ENCODE measurements around the gene ATP4B.

The ATP4B gene

DNA sequence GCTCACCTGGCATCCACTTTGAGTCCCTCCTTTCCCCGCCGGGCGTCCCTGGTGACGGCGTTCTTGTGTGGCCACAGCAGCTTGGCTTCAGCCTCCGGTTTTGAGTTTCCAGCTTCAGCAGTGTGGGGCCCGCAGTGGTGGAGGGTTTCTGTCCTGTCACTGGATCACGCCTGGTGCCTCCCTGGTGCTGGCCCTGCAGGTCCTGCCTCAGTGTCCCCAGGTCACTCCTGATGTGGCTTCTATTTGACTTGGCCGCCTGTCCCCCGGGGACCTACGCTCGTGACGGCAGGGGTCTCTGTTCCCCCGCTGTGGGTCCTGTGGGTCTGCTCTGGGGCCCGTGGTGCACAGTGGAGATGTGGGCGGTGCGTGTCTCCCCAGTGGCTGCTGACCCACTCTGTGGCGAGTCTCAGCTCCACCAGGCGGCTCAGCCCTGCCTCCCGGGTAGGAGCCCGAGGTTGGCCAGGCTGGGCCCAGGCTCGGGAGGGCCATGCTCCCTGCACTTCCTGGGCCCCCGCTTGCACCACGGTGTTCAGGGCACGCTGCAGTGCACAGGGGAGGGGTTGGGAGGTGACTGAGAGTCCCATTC, 1.9 kb downstream of the ATP4B start:
- DNase-seq, result no peak

DNA sequence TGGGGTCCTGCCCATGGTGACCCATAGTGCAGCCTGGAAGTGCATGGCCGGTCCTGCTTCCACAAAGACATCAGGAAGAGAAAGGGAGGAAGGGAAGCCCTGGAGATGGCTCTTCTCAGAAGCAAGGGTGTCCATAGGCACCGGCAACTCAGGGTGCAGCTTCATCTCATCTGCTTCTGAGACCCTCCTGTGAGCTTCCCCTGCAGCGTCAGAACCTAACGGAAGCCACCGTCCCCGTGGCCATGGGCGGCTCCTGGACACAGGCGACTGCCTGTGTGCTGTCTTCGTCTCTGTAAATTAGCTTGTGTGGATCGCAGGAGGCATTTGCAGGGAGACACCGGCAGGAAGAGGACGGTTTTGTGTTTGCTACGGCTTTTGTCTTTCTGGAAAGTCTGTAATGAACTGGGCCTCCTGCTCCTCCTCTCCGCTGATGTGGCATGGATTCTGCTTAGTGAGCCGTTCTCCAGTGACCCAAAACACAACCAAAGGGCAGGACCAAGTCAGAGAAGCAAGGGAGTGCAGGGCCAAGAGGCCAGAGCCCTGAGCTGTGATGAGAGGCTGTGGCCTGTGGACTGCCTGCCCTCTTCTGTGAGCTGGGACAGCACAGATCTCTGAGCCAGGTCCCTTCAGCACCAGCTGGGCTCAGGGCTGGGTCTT, 2.5 kb downstream of the ATP4B start:
- DNase-seq, result no peak

DNA sequence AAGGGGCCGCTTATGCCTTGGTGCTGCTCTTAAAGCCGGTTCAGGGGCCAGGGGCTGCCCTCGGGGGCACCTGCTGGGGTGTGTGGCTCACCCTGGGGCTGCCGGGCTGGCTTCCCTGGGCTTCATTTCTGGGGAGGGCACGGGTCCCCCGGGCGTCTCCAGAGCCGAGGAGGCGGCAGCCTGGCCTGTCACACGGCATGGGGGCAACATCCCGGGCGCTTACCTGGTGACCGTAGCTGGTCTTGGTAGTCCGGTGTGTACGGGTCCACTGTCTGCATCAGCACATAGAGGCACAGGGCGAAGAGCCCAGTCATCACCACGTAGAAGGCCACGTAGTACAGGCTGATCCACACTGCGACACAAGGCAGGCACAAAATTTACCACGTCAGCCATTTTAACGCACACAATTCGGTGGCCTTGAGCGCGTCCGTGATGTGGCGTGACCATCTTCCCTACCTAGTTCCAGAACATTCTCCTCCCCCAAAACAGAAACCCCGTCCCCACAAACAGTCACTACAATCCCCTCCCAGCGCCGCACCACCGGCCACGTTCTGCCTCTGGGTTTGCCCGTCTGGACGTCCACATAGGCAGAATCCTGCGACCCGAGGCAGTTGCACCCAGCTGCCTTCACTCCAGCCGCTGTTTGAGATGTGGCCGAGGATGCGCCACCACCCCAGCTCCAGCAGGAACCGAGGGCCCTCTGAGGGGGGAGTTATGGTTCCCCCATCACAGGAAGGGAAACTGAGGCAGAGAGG, 3.2 kb downstream of the ATP4B start:
- DNase-seq, result no peak

DNA sequence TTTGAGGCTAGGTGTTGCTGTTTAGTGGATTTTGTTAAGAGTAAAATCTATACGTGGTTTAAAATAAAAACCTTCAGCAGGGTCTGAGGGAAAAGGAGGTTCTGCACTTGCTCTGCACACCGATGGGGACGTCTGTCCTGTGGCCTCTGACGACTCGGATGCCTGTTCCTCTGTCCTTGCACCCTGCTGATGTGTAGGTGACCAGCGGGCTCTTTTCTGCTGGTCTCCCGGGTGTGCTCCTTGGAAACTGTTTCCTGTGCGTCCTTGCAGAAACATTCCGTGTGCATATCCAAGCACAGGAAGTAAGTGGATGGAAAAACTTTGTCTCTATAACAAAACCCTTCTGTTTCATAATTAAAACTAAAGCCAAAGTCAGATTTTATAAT, 3.8 kb downstream of the ATP4B start:
- no peak for DNase-seq

DNA sequence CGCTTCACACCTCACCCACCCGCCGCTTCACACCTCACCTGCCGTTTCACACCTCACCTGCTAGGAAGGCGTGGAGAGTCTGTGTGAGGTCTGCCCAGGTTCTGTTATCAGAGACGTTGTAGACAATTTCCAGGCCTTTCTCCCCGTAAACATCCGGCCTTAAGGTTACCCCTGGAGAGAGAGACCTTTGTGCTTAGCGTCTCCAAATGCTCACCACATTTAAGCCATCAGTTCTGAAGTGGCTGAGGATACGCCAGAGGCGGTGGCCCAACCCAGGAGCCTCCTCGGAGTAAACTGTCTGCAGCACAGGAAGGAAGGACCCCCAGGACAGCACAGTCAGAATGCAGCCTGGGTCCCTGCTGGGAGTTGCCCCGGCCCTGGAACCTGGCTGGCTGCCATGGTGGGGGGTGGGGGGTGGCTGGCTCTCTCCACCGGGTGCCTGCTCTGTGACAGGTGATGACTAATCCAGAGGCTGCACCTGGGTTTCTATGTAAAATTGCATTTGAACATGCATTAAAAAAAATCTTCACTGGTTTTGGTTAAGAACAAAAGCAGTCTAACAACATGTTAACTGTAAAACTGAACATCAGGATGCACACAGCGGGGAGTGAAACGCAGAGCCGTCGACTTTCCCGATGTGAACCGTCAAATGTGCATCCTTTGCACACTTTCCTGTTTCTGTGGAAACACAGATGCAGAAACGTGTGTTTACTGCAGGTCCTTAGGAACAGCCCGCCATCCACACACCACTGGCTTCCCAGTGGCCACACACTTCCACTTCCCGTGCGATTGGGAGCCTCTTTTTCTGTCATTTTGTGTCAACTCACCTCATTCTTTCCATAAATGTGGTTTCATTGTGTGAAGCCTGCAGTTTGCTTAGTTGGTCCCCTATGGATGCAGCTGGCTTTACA, 4.5 kb downstream of the ATP4B start:
- DNase-seq, result no peak

DNA sequence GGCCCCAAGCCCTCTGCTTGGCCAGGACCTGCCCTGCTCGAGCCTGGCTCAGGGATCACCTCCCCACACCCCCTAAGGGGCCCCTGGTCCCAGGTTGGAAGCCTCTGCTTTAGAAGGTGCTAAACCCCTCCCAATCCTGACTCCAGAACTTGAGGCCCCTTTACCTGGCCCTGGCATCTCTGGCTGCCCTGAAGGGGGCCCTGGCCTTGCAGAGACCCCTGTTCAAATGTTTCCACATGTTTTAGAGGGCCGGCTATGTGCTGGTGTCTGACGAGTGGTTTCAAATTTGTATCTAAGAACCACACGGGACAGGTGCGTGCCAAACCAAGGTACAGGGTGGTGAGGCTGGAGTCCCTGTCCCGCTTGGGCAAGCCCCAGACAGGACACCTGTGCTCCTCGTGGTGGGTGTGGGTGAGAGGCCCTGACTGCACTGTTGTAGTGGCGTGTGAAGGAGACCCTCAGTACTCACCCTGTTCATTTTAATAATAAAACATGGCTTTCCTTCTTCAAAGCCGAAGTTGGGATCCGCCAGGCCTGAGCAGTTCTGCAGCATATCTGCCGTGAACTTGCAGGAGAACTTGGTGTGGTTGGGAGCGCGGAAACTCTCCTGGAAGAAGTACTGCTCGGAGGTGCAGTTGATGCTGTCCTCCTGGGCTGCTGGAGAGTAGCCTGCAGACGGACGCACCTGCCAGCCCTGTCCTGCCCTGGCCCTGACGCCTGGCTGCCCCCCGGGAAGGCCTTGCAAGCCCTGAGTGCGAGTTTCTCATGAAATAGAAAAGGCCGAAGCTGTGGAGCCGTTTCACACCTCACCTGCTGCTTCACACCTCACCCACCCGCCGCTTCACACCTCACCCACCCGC, 5.4 kb downstream of the ATP4B start:
- DNase-seq, result no peak

DNA sequence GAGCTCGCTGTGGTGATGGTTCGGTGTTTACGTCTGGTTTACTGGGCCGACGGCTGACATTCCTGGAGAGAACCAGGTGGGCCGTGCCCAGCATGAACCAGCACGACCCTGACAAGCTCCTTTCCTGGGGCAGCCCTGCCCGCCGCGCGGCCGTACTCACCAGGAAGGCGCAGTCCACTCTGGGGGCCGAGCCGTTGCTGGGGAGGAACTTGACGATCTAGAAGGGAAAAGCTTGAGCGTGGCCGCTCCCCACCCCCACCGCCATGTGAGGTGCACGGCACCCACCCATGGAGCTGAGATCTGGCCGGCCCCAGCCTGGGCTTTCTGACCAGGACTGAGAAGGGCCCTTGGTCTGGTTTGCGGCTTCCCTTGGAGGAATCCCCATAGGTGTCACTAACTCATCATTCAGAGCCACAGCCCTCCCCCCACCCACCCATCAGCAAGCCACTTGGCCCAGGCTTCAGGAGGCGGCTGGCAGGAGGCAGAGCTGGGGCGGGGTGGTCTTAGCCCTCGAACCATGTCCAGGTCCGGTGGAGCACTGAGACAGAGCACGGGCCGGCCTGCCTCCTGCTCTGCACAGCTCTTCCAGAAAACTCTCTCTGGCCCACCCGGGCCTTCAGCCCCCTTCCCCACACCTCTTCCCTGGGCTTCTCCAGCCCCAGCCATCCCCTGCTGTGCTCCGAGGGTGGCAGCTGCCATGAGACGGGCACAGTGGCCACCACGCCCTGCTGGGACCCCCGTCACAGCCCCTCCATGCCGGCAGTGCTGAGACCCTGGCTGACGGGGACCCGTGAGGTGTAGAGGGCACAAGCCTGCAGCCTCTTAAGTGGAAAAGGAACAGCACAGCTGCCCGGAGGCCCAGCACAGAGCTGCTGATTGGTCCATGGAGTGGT, 6.2 kb downstream of the ATP4B start:
- no peak for DNase-seq

DNA sequence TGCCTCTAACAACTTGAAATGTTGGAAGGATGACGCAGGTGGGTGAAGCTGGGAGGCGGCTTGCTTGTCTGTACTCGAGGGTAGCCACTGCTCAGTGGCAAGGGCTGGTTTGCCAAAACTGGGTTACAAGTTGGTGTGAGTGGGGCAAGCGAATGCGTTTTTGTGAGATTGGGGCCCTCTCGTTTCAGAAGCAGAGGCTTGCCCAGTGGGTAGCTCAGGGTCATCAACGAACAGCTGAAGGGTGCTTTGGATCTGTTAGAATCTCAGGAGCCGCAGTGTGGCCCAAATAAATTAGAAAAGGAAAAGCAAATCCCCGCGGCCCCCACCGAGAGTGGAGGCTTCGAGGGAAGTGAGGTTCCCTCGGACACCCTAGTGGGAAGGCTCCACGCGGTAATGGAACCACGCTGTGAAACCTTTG, 7.3 kb downstream of the ATP4B start:
- DNase-seq, result no peak

DNA sequence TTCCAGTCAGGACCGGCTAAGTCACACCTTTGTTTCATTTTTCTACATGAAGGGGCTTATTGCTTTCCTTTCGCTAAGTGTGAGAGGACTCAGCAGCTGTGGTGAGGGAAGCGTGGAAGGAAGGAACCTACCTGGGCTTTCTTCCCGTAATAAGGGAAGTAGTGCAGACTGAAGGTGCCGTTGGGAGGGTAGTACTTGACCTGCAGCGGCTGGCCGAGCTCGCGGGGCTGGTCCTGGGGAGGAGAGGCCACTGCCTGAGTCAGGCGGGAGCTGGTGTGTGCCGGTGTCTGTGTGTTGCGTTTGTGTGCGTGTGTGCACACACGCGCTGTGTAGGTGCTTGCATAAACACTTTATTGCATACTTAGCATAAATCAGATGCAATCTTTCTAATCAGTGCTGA, 7.7 kb downstream of the ATP4B start:
- no peak for DNase-seq

DNA sequence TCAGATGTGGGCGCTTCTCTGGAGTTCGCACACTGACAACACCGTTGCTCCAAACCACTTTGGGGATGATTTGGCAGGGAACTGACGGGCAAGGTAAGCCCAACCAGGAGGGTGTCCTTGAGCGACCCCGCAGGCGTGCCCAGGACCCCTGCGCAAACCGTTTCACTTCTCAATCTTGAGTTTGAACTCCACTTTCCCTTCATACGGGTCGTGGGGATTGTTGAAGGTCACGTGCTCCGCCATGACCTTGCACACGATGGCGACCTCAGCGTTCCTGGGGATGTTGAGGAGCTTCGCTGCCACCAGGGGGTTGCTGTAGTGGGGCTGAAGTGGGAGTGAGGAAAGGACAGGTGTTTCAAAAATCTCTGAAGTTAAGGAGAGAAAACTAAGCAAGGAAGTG, 8.8 kb downstream of the ATP4B start:
- DNase-seq, result no peak

DNA sequence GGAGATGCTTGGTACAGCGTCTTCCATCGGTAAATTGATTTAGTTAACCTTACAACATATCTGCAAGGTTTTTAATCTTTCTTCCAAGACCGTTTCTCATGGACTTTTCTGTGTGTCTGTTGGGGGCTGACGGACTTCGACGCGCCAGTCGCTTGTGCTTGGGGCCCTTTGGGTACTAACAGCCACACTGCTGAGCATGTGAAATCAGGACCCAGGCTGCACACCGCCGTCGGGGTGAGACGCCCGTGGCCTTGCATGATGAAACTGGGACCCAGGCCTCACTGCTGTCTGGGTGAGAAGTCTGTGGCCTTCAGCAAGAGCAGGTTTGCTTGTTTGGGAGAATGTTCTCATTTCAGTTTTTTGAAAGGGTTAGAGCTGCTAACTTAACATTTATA, 9.8 kb downstream of the ATP4B start:
- DNase-seq, result no peak

DNA sequence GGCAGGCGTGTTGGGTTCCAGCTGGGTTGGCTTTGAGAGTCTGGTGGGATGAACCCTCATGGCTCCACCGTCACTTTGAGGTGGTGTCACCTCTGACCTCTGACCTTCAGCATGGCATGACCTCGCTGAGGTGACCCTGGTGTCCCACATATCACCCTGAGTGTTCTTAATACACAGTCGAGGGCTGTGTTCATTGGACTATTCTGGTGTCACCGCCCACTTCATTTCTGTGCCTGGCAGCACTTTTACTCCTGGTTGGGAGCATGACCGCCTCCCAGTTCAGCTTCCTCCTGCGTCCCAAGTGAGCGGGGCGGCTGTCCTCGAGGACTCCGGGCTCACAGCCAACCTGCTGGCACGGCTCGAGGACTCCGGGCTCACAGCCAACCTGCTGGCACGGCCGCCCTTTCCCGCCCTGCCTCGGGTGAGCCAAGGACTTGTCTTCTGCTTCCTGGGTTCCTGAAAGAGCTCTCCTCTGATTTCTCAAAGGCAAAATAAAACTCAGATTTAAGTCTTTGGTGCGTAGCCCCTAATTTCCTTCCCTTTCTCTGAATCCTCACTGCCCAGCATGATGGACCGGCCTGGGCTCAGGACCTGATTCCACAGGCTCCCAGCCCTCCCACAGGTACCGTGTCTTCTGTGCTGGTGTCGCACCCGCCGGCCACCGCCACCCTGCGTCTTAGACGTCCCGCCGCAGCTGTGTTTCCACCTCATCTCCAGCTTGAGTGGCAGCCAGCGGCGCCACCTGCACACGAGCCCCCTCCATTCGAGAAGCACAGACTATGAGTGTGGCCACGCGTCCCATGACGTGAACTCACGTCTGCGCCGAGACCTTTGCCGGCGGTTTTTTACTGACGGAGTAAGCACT, 10.4 kb downstream of the ATP4B start:
- no peak for DNase-seq

DNA sequence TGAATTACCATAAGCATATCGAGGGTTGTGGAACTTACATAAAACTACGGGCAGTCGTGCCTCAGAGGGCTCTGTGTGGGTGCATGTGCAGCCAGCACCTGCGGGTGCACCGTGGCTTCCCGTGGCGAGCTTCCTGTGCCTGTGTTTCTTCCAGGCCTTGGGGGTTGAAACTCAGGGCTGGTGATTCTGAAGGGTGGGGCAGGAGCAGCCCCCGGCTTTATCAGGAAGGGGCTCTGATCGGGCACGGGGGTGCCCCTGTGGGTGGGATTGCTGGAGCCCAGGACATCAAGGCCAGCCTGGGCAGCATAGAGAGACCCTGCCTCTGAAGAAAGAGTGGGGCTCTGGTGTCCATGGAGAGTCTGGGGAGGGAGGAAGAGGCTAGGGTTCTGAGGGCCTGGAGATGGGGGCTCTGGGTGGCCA, 11.1 kb downstream of the ATP4B start:
- DNase-seq, result no peak

DNA sequence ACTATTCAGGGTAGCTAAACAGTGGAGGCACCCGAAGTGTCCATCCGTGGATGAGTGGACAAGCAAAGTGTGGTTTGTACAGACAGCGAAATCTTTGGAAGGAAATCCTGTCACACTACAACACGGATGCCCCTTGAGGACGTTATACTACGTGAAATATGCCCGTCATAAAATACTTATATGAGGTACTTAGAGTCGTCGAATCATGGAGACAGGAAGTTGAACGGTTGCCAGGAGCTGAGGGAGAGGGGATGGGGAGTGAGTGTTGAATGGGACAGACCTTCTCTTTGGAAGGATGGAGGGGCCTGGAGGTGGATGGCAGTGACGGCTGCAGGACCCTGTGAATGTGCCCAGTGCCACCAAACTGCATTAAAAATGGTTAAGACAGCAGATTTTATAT, 11.6 kb downstream of the ATP4B start:
- no peak for DNase-seq

DNA sequence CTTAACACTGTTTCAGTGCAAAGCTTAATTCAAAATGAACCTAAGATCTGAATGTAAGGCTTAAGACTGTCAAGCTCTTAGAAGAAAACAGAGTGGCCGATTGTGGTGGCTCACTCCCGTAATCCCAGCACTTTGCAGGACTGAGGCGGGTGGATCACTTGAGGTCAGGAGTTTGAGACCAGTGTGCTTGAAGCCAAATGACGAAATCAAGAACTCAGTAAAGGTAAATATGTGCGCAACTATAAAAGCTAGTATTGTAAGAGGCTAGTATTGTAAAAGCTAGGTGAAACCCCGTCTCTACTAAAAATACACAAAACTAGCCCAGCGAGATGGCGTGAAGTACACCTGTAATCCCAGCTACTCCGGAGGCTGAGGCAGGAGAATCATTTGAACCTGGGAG, 12.7 kb downstream of the ATP4B start:
- DNase-seq, result no peak

DNA sequence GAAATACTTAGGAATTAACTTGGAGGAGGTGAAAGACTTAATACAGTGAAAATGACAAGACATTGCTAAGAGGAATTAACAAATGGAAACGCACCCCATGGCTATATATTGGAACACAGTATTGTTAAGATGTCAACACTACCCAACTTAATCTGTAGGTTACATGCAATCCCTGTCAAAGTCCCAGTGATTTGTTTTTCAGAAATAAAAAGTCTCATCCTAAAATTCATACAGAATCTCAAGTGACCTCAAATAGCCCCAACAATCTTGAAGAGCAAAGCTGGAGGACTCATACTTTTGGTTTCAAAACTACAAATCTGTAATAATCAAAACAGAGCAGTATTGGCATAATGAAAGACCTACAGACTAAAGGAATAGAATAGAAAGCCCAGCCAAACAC, 13.2 kb downstream of the ATP4B start:
- DNase-seq, result no peak

DNA sequence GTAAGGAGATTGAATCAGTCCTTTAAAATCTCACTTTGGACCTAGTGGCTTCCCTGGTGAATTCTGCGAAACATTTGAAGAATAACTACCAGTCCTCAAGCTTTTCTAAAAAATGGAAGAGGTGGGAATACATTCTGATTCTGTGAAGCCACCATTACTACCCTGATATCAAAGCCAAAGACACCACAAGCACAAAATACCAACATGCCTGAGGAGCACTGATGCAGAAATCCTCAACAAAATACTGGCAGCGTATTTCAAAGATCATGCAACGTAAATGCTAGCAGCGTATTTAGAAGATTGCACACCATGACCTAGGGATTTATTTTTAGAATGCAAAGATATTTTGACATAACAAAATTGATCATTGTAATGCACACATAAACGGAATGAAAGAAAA, 14.4 kb downstream of the ATP4B start:
- no peak for DNase-seq

DNA sequence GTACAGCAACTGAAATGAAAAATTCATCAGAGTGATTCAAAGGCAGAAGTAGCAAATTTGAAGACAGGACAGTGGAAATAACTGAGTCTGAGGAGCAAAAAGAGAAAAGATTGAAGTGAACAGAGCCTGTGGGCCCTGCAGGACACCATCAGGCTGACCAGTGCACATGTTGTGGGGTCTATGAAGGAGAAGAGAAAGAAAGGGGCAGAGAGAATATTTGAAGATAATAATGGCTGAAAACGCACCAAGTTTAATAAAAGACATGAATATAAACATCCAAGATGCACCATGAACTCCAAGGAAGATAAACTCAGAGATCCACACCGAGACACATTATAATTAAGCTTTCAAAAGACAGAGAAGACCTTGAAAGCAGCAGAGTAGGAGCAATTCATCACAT, 15.4 kb downstream of the ATP4B start:
- DNase-seq, result no peak

DNA sequence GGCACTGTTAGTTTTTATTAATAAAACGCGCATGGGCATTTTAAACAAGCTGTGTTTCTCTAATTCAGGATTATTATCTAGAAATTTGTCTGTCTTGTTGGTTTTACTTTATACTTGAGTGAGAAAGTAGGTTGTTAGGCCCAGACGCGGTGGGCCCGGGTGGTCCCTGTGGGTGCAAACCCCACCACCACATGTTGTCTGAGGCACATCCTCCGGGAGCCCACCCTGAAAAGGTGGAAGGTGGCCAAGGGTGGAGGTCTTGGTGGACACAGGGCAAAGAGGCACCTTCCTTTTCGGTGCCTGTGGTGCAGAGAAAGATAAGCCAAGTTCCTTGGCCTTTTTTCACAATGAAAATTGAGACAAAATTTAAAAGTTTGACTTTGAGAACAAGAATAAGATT, 16.6 kb downstream of the ATP4B start:
- no peak for DNase-seq

DNA sequence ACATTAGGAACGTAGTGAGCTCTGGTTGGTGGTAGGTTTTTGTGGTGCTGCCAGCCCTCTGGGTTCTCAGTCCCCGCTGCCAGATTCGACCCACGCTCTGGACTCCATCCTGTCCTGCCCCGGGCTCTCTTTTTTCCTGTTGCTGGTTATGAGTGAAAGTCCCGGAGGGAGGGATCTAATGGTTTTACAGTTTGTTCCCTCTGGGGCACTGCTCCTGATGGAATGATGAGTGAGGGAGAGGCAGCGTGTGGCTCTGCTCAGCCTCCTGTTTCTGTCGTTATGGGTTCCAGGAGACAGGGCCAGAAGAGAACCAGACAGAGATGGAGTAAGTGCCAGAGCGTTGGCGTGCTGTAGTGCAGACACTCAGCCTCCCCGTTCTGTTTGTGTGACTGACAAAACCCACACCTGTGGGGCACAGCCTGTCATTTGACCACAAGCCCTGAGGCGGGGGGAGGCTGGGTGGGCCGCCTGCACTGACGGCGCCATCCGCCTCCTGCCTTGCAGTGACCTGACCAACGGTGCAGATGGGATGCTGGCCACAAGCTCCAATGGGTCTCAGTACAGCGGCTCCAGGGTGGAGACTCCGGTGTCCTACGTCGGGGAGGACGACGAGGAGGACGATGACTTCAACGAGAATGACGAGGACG, 18.3 kb downstream of the ATP4B start:
- DNase-seq, result no peak

All from activated CD4-positive, alpha-beta T cell treated with anti-CD3 and anti-CD28 coated beads, Interleukin-2, amount 50 U/mL, for 4 hours (primary cell).